HL-60 (cell line): ENCODE data around the gene ZNF814.
"Not testable (repeated sequence)": the region's sequence is repeated elsewhere in the genome, so short reads cannot be mapped to it uniquely, and the experiment has no call there.

Source experiments
- DNase-seq, 2 experiments: peaks; one replicate each; pipeline ENCODE4 v3.0.0-alpha.2; 2010 to 2020; ENCODE audit warnings: low read depth in 1 of 2, low spot score in 1 of 2
- H3K27ac ChIP-seq: fragments of 250-450 bp; sonication (Bioruptor Pico); replicated peaks from 2 replicates; pipeline ENCODE4 v1.5.1; 2020; ENCODE audit warnings: mild to moderate bottlenecking, moderate library complexity
- H3K27me3 ChIP-seq: fragments of 250-450 bp; sonication (Bioruptor Pico); 2 replicates; pipeline ENCODE4 v1.5.1; 2021; ENCODE audit warnings: mild to moderate bottlenecking, moderate library complexity; ENCODE audit not compliant: insufficient read depth, poor library complexity, severe bottlenecking
- H3K4me3 ChIP-seq: replicated peaks from 2 replicates; pipeline ENCODE4 v1.5.1; 2011; ENCODE audit warnings: mild to moderate bottlenecking, control low read depth, low read length; ENCODE audit not compliant: insufficient read depth
- CTCF ChIP-seq: IDR thresholded peaks from one replicate; pipeline ENCODE4 v1.5.1; 2011; ENCODE audit warnings: low read length, control low read depth, inconsistent platforms; ENCODE audit not compliant: insufficient read depth
- GABPA ChIP-seq: IDR thresholded peaks from 2 replicates; pipeline ENCODE4 v1.6.1; 2012; ENCODE audit warnings: low read depth
- POLR2AphosphoS5 ChIP-seq: IDR thresholded peaks from 2 replicates; pipeline ENCODE4 v1.6.1; 2012; ENCODE audit warnings: low read depth
- REST ChIP-seq: IDR thresholded peaks from 2 replicates; pipeline ENCODE4 v1.6.1; 2012; ENCODE audit warnings: low read depth; ENCODE audit not compliant: insufficient replicate concordance
- SPI1 ChIP-seq: IDR thresholded peaks from 2 replicates; pipeline ENCODE4 v1.6.1; 2012; ENCODE audit warnings: low read depth, mild to moderate bottlenecking, borderline replicate concordance

ZNF814 gene

DNA sequence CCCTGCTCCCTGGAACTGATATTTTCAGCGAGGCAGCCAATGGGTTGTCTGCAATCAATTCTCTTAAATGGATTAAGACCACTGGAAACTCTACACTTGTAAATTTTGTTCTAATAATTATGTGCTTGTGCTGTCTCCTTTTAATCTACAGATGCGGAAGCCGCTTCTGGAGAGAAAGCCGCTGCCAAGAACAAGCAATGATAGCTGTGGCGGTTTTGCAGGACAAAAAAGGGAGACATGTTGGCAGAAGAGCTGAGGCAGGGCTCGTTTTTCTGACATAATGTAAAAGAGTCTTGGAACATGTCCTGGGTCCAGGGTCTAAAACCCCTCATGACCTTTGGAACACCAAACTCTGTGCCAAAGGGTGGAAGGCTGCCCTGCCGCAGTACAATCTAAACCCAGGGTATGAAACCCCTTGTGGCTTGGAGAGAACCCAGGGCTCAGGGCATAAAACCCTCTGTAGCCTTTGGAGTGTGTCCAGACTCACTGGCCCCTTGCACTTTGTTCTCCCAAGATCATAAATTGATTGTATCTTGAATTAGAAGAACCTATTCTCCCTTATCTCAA is 14.9 kb upstream of the ZNF814 start:
- no peak for DNase-seq
- H3K4me3 ChIP-seq: no peak overlapping the region
- H3K27me3 ChIP-seq: no peaks in the 10 kb centered on the region
- H3K27ac ChIP-seq: no peak overlapping the region
- TF ChIP-seq POLR2AphosphoS5: no peak
- no peak for TF ChIP-seq GABPA
- no peak for TF ChIP-seq REST
- no peak for TF ChIP-seq SPI1
- no peak for TF ChIP-seq CTCF

GRCh38 chr19:57900311-57900710 is 11.5 kb upstream of the ZNF814 start:
- no peak overlapping the region for H3K4me3 ChIP-seq
- no peak for TF ChIP-seq POLR2AphosphoS5
- TF ChIP-seq CTCF: no peak
- TF ChIP-seq GABPA: no peak
- no peak for TF ChIP-seq REST
- TF ChIP-seq SPI1: no peak
- H3K27ac ChIP-seq: no peak overlapping the region
- DNase-seq: no peak
- no peaks in the 10 kb centered on the region for H3K27me3 ChIP-seq

DNA sequence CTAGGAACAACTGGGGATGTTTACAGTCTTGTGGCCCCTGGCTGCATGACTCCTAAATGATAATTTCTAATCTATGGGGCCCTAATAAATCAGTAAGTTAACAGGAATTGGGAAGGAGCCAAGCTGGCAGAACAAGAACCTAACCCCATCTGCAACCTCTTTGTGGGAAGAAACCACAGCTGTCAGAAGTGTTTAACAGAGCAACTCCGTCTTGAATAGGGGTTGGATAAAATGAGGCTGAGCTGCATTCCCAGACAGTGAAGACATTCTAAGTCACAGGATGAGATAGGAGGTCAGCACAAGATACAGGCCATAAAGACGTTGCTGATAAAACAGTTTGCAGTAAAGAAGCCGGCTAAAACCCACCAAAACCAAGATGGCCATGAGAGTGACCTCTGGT is 1.9 kb upstream of the ZNF814 start:
- DNase-seq, H3K4me3 ChIP-seq, H3K27ac ChIP-seq, H3K27me3 ChIP-seq: not testable (repeated sequence)

GRCh38 chr19:57888107-57888559 is 704 bp downstream of the ZNF814 start:
- no peak for DNase-seq
- Histone ChIP-seq H3K27me3 (no peaks in the 10 kb centered on the region), H3K4me3 (peak overlapping the region; percentile 85), H3K27ac (peak overlapping the region; percentile 92)
- TF ChIP-seq CTCF (no peak), REST (no peak), POLR2AphosphoS5 (no peak), GABPA (no peak), SPI1 (no peak)
